ENCODE measurements around the gene PTPN3.

GRCh38 chr9:109403116-109403515, 95.0 kb downstream of the PTPN3 start:
- no peak for TF ChIP-seq CTCF (conservative IDR thresholded peaks at IDR 0.05 in 1 of 2, IDR thresholded peaks at IDR 0.05 in 1 of 2; ENCODE audit: low read depth in 1 of 2, low read length in 2 of 2)
- TF ChIP-seq EZH2 (IDR thresholded peaks at IDR 0.05; ENCODE audit: low read length, missing control alignments): no peak
